ENCODE results near the gene MRAP2. TPM values are rescaled to one million over a fixed set of nuclear protein-coding genes. Genes with fewer than 3 reads are reported as not detected.
"Not testable (repeated sequence)": the region's sequence is repeated elsewhere in the genome, so short reads cannot be mapped to it uniquely, and the experiment has no call there.

MRAP2 gene
- total RNA-seq, 1 donor from 2014 or later = 0.26 TPM

DNA sequence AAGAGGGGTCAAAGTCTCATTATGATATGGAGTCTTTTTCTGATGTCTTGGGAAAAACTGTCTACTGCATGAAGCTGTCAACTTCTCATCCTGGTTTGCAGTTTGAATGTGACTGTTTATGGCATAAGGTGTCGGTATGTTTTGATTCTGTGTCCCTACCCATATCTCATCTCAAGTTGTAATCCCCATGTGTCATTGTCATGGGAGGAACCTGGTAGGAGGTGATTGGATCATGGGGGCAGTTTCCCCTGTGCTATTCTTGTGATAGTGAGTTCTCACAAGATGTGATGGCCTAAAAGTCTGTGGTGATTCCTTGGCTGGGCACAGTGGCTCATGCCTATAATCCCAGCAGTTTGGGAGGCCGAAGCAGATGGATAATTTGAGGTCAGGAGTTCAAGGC is 47.6 kb downstream of the MRAP2 start:
- FAIRE-seq = no peak
- DNase-seq (ENCODE audit: low read depth) = no peak
- H3K27me3 ChIP-seq (ENCODE audit: control insufficient read depth, insufficient read depth, low read length) = no peaks in the 10 kb centered on the region
- H3K36me3 ChIP-seq (ENCODE audit: control insufficient read depth, insufficient read depth, low read length) = no peaks in the 10 kb centered on the region
- TF ChIP-seq, protein P1, sequence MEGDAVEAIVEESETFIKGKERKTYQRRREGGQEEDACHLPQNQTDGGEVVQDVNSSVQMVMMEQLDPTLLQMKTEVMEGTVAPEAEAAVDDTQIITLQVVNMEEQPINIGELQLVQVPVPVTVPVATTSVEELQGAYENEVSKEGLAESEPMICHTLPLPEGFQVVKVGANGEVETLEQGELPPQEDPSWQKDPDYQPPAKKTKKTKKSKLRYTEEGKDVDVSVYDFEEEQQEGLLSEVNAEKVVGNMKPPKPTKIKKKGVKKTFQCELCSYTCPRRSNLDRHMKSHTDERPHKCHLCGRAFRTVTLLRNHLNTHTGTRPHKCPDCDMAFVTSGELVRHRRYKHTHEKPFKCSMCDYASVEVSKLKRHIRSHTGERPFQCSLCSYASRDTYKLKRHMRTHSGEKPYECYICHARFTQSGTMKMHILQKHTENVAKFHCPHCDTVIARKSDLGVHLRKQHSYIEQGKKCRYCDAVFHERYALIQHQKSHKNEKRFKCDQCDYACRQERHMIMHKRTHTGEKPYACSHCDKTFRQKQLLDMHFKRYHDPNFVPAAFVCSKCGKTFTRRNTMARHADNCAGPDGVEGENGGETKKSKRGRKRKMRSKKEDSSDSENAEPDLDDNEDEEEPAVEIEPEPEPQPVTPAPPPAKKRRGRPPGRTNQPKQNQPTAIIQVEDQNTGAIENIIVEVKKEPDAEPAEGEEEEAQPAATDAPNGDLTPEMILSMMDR (IDR thresholded peaks at IDR 0.05; ENCODE audit: insufficient read depth, low read length, severe bottlenecking) = no peak
- H3K4me3 ChIP-seq (ENCODE audit: low read depth, low read length) = no peak overlapping the region

DNA sequence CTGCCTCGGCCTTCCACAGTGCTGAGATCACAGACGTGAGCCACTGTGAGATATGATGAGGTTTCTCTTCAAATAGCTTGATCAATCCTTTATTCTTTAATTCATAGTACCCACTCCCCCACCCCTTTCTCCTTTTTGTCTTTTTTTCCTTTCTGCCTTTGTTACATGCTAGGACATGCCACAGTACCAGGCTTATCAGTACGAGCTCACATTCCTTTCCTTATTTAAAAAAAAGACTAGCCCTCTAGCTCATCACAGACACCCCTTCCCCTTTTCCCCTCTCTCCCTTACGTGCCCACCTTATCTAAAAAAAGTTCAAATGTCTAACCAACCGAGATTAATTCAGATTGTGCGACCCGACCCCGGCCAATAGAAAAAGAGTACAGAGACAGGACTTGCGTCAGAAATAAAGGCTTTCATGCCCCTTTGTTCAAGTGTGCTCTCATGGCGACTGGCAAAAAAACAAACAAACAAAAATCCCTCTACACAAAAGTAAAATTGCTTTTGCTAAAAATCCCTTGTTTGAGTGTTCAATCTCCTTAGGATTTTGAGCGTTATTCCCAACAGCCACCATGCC is 49.2 kb downstream of the MRAP2 start:
- TF ChIP-seq, protein P1 (IDR thresholded peaks at IDR 0.05; ENCODE audit: insufficient read depth, low read length, severe bottlenecking) = no peak
- Histone ChIP-seq H3K36me3 (ENCODE audit: control insufficient read depth, insufficient read depth, low read length) (no peaks in the 10 kb centered on the region), H3K4me3 (ENCODE audit: low read depth, low read length) (no peak overlapping the region), H3K27me3 (ENCODE audit: control insufficient read depth, insufficient read depth, low read length) (no peaks in the 10 kb centered on the region)
- FAIRE-seq = no peak
- peak; percentile 72 for DNase-seq (ENCODE audit: low read depth)

DNA sequence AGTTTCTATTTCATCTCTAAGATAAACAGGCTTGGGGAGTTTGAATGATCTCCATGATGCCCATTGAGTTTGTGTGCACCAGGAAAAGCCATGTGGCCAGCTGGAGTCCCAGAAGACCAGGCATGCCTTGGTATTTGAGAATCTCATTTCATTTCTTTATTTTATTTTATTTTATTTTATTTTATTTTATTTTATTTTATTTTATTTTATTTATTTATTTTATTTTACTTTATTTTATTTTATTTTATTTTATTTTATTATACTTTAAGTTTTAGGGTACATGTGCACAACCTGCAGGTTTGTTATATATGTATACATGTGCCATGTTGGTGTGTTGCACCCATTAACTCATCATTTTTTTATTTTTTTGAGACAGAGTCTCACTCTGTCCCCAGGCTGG is 51.1 kb downstream of the MRAP2 start:
- not testable (repeated sequence) for H3K36me3 ChIP-seq (ENCODE audit: control insufficient read depth, insufficient read depth, low read length); H3K4me3 ChIP-seq (ENCODE audit: low read depth, low read length); H3K27me3 ChIP-seq (ENCODE audit: control insufficient read depth, insufficient read depth, low read length); DNase-seq (ENCODE audit: low read depth); FAIRE-seq

DNA sequence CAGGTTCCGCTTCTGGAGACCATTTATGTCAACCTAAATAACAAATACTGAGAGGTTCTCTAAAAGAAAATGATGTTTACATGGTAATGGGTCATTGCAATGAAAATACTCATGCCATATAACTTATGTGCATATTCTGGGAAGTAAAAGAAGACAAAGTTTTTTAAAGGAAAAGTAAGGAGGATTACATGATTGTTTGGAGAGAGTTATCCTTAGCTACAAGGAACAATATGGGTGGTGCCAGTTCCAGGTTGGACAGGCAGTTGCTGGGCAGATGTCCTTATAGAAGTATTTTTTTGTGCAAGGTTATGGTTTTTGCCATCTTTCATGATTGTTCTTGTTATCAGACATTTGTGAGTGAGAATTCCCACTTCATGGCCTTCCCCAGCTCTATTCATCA is 52.5 kb downstream of the MRAP2 start:
- Histone ChIP-seq H3K27me3 (ENCODE audit: control insufficient read depth, insufficient read depth, low read length) (no peaks in the 10 kb centered on the region), H3K4me3 (ENCODE audit: low read depth, low read length) (no peak overlapping the region), H3K36me3 (ENCODE audit: control insufficient read depth, insufficient read depth, low read length) (no peaks in the 10 kb centered on the region)
- FAIRE-seq (no peak), DNase-seq (ENCODE audit: low read depth) (no peak)
- TF ChIP-seq, protein P1 (IDR thresholded peaks at IDR 0.05; ENCODE audit: insufficient read depth, low read length, severe bottlenecking) = no peak

DNA sequence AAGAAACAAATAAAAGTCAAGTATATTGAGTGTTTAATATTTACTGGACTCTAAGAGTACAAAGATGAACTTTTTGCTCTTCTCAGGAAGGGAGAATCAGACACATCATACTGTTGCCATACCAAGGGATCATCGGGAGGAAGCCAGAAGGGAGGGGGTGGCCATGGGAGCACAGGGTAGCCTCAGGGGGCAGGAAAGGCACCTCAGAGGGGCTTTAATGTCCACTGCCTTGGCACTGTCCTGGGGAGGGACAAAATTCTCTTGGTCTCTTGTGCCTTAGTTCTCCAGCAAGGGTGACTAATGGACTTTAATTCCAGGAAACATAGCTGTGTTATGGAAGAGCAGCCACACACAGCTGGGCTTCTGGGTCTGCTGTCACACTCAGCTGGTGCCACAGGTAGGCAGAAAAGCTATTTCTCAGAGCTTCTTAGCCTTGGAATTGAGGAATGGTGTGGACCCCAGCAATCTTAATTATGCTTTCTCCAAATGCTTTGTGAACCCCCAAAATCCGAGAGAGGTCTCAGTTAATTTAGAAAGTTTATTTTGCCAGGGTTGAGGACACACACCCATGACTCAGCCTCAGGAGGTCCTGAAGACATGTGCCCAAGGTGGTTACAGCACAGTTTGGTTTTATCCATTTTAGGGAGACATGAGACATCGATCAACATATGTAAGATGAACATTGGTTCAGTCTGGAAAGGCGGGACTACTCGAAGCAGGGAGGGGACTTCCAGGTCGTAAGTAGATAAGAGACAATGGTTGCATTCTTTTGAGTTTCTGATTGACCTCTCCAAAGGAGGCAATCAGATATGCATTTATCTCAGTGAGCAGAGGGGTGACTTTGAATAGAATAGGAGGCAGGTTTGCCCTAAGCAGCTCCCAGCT is 53.2 kb downstream of the MRAP2 start:
- no peaks in the 10 kb centered on the region for H3K27me3 ChIP-seq (ENCODE audit: control insufficient read depth, insufficient read depth, low read length)
- H3K36me3 ChIP-seq (ENCODE audit: control insufficient read depth, insufficient read depth, low read length) = no peaks in the 10 kb centered on the region
- TF ChIP-seq, protein P1 (IDR thresholded peaks at IDR 0.05; ENCODE audit: insufficient read depth, low read length, severe bottlenecking) = no peak
- DNase-seq (ENCODE audit: low read depth) (no peak), FAIRE-seq (no peak)
- no peak overlapping the region for H3K4me3 ChIP-seq (ENCODE audit: low read depth, low read length)

DNA sequence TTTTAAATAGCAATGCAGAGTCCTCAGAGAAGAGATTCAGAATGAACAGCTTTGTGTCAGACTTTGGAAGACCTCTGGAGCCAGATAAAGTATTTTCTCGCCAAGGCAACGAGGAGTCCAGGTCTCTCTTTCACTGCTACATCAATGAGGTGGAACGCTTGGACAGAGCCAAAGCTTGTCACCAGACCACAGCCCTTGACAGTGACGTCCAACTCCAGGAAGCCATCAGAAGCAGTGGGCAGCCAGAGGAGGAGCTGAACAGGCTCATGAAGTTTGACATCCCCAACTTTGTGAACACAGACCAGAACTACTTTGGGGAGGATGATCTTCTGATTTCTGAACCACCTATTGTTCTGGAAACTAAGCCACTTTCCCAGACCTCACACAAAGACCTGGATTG is 55.5 kb downstream of the MRAP2 start:
- no peak for FAIRE-seq
- Histone ChIP-seq H3K36me3 (ENCODE audit: control insufficient read depth, insufficient read depth, low read length) (no peaks in the 10 kb centered on the region), H3K27me3 (ENCODE audit: control insufficient read depth, insufficient read depth, low read length) (no peaks in the 10 kb centered on the region), H3K4me3 (ENCODE audit: low read depth, low read length) (no peak overlapping the region)
- no peak for DNase-seq (ENCODE audit: low read depth)
- TF ChIP-seq, protein P1 (IDR thresholded peaks at IDR 0.05; ENCODE audit: insufficient read depth, low read length, severe bottlenecking) = no peak
